HG03108 (cell line): ENCODE results near the gene CD247.

Experiments used
- ATAC-seq: cut with Tn5 transposase; IDR thresholded peaks from one replicate; pipeline ENCODE4 v1.9.1; 2021; ENCODE audit warnings: moderate library complexity; ENCODE audit not compliant: unreplicated experiment

Gene CD247

GRCh38 chr1:167463875-167464575 is 54.3 kb downstream of the CD247 start:
- no peak for ATAC-seq

DNA sequence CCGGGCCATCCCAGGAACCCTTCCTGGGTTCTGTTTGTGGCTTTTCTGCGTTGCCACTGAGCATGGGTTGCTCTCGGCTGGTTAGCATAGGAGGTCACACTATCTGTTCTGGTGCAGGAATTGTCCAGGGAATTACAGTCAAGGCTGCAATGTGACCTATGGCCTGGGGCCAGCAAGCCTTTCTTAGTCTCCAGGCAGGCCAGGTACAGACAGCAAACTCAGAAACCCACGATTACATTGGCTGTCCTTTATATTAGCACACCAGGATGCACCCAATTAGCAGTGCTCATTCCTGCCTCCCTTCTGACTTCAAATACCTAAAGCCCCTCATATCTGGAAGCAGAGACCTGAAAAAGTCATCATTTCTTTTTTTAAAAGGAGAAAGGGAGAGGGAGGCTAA is 55.2 kb downstream of the CD247 start:
- ATAC-seq, result no peak

DNA sequence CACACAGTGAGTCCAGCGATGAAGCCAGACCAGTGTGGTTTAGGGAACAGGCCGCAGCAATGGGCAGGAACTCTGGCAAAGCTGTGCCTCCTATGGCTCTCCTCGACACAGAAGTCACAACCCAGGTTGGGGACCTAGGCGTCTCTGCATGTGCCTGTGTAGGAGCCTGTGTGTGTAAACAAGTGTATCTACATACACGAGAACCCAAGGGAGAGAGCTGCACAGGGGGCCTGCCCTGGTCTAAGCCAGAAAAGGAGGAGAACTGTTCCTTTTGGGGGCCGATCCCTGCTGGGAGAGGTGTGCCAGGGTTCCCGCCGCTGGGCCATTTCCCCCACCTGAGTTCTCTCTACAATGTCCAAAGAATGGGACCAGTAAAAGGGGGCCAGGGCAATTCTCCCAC is 56.0 kb downstream of the CD247 start:
- ATAC-seq, result no peak

DNA sequence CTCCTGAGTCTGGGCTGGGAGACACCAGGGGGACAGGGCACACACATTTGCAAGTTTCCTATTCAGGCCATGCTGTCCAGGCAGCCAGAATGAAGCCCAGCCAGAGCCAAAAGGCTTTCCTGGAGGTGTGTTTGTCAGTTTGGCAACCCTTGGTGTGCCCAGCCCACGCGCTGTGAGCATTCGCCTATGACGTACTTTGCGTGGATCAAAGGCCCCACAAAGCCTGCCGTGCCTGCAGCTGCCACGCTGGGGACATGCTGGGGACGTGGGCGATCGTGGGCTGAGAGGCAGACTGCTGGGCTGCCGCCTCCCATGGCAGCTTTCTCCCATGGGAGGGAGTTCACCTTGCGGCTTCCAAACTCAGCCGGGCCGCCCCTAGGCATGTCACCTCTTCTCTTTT is 57.5 kb downstream of the CD247 start:
- no peak for ATAC-seq

DNA sequence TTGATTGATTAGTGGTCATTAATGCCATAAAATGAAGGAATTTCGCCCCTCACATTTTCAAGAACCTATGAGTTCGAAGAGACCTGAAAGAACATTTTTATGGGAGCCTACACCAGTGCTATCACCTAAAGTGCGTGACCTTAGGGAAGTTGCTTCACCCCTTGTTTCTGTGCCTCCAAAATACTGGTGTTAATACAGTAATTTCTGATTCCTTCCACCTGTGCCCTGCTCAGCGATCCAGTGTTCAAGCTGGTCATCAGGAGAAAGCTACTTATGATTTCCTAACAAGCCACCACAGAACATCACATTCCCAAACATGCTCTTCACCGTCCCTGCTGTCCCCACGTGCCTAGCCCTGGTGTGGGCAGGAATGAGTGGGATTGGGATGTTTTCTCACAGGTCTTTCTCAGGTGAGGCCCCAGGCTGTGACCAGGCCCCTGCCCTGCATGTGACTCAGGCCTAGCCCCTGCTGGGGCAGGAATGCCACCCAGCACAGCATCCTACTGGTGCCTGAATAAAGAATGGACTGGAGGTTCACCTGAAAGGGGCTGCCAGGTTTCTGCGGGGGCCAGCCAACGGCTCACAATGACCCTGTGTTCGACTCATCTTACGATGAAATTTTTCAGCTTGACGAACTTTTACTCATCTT is 60.3 kb downstream of the CD247 start:
- no peak for ATAC-seq

- no peak for ATAC-seq
These were observed 61.4 kb downstream of the CD247 start for GRCh38 chr1:167456926-167457325.

DNA sequence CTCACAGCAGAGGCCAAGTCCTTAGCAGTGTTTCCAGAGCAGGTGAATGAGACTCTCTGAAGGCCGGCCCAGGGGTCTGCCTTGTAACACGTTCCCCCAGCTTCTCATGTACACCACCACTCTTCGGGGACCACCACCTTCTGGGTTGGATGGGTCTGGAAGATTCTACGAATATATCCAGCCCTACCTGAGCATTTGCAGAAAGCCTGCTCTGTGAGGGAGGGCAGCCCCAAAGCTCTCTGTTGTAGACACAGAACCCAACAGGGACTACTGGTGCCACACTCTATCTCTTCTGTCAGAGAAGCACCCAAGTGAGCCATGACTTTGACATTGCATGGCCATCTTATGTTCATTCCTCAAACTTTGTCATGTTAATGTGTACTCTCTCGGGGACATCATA is 61.8 kb downstream of the CD247 start:
- ATAC-seq, result no peak

GRCh38 chr1:167455786-167456446 is 62.4 kb downstream of the CD247 start:
- peak; percentile 19 for ATAC-seq

- peak; percentile 54 for ATAC-seq
These were observed 63.2 kb downstream of the CD247 start for GRCh38 chr1:167454894-167455785.

DNA sequence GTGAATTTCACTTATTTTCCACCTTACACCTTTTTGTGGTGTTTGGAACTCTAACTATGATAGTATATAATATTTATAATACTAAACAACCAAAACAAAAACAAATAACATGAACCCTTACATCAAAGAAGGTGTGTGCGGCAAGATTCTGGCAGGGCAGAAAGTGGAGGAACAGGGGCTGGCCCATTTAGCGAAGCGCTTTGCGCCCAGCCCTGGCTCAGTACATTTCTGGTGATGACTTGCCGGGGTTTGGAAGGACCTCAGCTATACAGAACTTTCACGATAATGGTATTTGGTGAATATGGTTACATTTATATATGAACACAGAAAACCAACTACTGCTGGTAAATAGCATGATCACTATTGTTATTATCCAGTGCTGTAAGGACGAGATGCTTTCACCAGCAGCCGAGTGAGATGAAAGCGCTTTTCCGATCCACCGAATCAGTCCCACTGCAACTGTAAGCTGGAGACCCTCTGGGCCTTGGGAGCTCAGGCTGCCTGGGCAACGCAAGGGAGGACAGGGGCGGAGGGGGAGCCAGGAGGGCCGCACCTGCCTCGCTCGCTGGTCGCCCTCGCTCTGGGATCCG is 63.9 kb downstream of the CD247 start:
- ATAC-seq, result no peak

- no peak for ATAC-seq
These were observed 65.2 kb downstream of the CD247 start for GRCh38 chr1:167453123-167453522.

- no peak for ATAC-seq
These were observed 65.8 kb downstream of the CD247 start for GRCh38 chr1:167452483-167452882.

DNA sequence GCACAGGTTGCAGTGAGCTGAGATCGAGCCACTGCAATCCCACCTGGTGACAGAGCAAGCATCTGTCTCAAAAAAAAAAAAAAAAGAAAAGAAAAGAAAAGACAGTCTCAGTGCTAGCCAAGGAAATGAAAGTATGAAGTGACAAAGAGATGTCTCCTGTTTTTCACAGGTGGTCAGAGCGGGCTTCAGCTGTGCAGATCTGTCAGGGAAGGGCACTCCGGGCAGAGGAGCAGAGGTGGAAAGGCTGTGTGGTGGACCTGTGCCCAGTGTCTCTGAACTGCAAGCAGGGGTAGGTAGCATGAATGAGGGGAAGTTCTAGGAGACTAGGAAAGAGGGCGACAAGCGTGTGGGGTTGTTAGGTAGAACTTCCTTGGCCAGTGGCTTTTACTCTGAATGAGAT is 67.5 kb downstream of the CD247 start:
- no peak for ATAC-seq

- ATAC-seq, result peak; percentile 81
These were observed 70.7 kb downstream of the CD247 start for GRCh38 chr1:167447521-167448136.

DNA sequence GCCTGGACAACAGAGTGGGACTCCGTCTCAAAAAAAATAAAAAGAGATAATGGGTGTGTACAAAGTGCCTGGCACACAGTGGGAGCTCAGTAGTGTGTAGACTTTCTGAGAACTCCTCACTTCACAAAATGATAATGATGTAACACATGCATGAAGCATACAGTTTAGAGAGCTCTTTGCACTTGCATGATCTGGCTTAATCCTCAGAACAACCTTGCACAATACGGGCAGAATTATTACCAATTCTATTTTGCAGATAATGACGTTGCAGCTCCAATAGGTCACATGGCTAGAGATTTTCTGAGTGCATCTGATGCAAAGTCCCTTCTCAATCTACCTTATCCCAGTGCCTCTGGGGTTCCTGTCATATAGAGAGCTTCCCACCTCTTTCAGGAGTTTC is 71.4 kb downstream of the CD247 start:
- ATAC-seq, result no peak

DNA sequence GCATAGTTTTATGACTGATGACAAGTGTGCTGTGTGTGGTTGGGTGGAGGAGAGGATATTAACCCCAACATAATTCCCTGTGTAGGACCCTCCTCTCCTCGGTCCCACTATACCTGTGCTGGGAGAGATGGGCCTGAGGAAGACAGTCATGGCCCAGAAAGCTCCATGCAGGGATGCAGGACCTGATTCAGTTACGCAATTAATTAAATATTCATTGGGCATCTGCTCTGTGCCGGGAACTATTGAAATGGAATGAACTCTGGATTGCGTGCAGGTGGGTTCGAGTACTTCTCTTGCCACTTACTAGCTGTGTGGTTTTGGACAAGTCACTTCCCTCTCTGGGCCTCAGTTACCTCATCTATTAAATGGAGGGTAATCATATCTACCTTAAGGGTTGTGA is 74.6 kb downstream of the CD247 start:
- no peak for ATAC-seq

DNA sequence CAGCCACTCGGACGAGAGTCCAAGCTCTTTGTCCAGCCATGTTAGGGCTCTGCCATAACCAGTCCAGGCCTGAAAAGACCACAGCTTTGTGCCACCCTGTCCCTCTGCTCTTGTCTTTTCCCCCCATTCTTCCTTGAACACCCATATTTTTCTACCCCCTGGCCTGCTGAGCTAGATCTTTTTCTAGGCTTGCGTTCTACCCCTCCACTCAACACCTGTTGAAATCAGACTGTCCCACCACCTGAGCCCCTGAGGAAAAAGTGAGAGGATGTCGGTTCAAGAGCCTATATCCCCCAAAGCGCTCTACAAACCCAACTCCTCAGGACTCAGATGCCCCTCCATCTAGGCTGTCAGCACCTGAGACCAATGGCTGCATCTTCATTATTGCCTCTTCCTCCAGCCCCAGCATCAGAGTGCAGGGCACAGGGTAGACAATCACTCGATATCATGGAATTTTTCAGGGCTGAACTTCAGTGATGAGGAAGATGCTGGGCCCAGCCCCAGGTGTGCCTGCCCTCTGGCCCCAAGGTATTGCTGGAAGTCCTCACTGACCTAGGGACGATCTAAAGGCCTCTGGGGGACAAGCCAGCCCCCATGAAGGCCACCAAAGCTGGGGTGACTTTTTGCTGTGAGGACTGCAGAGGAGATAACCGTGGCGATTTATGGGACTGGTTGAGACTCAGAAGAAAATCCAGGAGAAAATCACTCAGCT is 75.3 kb downstream of the CD247 start:
- no peak for ATAC-seq

GRCh38 chr1:167442142-167442848 is 76.0 kb downstream of the CD247 start:
- peak; percentile 55 for ATAC-seq

DNA sequence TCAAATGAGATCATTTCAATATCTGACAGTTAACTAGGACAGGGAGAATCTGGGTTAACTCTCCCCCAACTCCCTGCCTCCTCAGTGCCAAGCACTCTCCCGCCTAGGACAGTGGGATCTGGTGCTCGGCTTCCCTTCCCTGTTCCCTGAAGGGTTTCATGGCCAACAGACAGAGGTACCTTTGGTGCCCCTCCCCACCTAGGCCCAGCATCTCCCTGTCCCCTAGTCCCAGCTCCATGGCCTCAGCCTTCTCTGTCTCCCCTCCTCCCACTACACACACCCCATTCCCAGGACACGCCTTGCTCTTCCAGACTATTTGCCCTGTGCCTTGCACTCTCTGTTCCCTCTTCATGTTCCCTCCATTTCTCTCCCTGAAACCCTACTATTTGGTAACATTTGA is 77.1 kb downstream of the CD247 start:
- ATAC-seq, result no peak
